ENCODE results near the gene MEOX1.

MEOX1 gene

DNA sequence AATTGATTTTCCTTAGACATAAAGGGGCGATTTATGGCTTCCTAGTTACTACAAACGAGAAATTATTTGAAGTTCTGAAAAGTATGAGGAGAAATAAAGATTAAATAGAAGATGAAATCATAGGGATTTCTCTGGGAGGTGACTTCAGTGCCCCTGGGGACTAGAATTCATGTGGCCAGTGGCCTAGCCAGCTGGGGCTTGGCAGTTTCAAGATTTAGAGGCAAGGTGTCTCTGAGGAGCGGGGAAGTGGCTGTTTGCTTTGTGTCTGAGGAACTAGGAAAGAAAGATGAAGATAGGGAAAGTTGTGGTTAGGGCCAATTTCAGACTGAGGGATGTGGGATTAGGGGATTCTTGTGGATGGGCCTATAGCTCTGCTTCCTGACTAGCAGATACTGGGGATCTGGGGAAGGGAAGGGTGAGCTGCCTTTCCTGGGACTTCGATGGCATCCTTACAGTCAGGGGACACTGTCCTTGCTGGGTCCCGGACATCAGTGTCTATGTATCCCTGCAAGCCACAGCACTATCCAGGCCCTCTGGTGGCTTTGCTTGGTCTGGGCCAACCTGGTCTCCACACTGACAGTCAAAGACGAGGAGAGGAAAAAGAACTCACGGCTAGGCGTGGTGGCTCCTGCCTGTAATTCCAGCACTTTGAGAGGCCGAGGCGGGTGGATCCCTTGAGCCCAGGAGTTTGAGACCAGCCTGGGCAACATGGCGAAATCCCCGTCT is 22.4 kb upstream of the MEOX1 start:
- in situ Hi-C loops (cut with MboI; ENCODE audit: low sequenced_read_pairs): no loop called here

DNA sequence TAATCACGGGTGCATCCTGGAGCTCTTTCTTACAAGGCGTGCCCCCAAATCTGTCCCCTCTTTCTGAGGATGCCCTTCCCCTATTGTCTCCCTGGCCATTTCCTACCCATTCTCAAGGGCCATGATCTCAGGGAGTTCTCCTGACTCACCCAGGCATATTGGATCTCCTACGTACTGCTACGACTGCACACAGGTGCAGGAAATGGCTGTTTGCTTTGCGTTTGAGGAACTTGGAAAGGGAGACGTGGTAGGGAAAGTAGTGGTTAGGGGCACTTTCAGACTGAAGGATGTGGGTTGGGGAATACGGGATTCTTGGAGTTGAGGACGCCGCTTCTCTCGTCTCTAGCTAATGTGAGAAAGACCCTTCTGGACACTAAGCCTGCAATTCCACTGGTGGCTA is 18.7 kb upstream of the MEOX1 start:
- in situ Hi-C loops (cut with MboI; ENCODE audit: low sequenced_read_pairs): no loop called here

DNA sequence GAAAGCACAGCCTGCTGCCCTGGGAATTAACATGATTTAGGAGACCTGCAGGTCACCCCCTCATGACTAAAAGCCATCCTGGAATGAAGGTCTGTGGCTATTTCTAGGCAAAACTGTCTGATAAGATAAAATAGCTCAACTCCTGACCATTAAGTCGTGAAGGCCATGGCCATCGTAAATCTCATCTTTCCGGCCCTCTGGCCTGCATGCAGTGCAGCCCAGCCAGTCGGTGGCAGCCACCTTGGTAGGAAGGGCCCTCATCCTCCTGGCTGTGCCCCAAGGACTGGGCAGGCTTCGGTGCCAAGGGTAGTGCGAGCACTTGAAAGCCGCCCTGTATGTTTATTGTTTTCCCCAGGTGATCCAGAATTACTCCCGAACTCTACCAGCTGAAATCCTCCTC is 18.2 kb upstream of the MEOX1 start:
- in situ Hi-C loops (cut with MboI; ENCODE audit: low sequenced_read_pairs): no loop called here

DNA sequence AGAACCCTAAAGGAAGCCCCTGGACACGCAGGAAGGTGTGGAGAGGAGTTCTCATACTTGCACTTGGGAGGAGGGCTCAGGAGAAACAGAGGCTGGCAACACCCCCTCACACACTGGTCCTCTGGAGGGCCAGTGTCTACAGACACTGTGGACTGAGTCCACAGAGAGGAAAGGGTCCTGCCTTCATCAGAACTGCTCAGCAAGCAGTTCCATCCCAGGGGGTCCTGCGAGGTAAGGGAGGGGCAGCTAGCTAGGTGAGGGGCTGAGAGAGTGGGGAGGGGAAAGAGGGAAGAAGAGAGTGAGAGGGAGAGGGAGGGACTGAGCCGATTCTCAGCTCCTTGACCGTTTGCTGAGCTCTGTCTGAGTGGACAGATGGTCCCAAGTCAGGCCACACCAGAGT is 17.7 kb upstream of the MEOX1 start:
- in situ Hi-C loops (cut with MboI; ENCODE audit: low sequenced_read_pairs): no loop called here

DNA sequence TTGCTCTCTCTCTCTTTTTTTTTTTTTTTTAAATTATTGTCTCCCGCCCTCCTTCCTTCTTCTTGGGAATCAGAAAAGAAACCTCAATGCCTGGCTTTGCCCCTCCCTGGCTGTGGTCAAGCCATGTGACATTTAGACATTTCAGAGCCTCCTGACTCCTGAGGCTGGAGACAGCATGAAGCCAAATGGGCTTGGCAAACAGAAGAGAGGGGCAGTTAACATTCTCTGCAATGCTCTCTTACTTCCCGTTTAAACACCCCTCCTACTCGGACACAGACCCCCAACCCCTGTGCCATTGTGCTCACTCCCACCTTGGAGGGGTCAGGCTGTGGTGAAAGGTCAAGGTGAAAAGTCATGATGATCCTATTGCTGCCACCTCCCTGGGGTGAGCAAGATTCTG is 14.7 kb upstream of the MEOX1 start:
- in situ Hi-C loops (cut with MboI; ENCODE audit: low sequenced_read_pairs): no loop called here

DNA sequence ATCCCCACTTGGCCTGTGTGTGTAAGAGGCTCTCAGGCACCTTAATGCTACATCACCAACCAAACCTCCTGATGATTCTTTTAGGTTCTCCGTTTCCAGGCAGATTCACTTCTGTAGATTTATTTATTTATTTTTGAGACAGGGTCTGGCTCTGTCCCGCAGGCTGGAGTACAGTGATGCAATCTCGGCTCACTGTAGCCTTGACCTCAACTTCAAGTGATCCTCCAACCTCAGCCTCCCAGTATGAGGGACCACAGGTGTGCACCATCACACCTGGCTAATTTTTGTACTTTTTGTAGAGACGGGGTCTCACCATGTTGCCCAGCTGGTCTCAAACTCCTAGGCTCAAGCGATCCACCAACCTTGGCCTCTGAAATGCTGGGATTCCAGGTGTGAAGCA is 12.7 kb upstream of the MEOX1 start:
- in situ Hi-C loops (cut with MboI; ENCODE audit: low sequenced_read_pairs): no loop called here

DNA sequence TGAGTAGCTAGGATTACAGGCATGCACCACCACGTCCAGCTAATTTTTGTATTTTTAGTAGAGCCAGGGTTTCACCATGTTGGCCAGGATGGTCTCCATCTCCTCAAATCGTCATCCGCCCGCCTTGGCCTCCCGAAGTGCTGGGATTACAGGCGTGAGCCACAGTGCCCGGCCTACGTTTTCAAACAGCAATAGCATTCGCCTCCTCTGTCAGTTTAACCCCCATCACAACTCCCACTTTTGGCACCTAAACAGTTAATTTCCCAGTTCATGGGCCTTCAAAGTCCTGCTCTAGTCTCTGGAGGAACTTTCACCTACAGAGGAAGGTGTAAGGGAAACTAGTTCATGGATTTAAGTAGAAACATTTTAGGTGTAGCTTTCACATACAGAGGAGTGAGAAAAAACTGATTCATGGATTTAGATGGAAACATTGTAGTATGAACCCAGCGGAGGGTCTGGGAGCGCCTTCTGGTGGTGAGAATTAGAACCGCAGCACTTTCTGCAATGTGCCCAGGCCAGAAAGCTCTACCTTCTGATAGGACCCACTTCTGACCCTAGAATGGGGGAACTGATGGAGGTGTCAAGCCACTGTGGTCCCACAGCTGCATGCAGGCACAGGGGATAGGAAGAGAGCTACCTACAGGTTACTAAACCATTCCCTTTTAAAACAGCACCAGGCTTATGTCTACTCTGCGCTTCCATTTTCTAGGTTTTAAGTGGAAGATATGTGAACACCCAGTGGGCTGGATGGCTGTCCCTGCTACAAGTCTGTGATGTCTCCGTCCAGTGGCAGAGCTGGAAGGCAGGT is 12.0 kb upstream of the MEOX1 start:
- in situ Hi-C loops (cut with MboI; ENCODE audit: low sequenced_read_pairs): no loop called here

DNA sequence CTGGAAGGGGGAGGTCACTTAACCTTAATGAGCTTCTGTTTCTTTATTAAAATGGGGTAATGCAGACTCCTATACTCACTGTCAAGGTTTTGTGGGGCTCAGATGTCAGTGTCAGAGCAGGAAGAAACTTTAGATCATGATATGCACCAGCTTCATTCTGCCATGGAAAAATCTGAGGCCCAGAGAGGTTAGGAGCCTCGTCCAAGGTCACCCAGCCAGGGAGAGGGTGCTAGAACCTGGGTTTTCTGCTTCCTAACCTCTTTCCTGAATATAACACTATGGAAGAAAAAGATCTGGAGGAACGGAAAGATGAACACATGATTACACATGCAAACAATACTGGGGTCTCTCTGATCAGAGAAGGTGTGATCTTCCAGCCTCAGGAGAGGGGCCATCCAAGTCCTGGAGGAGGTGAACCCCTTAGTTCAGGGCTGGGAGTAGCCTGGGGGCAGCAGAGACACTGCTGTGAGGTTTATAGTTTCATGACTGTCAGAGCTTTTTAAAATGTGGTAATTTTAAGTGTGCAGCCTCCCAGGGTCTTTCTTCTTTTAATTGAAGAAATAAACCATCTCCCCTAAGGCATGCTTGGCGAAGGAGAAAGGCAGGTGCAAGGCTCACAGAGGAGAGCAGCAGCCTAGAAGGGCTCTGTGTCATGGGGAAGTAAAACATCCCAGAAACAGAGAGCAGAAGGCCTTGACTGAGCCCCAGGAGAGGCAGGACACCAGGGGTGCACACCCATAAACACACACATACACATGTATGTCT is 10.2 kb upstream of the MEOX1 start:
- in situ Hi-C loops (cut with MboI; ENCODE audit: low sequenced_read_pairs): no loop called here

DNA sequence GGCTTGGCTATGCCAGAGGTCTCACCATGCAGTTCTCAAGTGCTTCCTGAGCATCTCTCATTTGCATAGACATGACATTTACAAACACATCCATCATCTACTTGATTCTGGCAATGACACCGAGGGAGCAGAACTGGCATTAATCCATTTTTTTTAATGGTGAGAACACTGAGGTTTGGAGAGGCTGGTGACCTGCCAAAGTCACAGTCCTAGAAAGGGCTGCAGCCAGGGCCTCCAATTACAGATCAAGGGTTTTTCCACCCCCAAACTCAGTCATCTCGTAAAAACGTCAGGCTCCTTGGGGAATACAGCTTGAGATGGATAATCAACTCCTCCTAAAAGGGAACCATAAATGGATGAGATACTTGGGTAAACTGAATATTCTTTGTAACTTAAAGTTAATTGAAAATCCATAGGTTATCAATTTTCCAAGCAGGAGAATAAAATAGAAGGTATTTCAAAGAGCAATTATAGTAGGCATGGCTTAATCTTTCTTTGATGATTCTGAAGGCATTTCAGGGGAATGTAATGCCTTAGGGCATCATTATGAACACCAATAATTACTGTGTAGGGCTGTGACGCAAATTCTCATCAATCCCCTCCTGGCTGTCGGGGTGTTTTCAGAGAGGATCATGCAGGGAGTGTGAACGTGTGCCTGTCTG is 9.4 kb upstream of the MEOX1 start:
- in situ Hi-C loops (cut with MboI; ENCODE audit: low sequenced_read_pairs): no loop called here

DNA sequence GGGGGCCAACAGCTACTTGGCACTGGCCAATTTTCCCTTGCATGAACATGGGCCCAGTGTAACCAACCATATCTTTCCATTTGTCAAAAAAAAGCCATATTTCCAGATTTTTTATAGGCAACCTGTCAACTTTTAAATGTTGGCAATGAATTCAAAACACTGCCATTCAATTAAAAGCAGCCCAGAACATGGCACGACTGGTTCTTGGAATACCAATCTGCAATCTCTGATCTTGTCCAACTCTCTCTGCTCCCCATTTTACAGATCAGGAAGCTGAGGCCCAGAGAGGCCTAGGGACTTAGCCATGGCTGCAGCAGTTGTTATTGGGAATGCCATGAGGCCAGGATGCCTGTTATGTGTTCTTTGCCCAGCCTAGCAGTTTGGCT is 8.9 kb upstream of the MEOX1 start:
- in situ Hi-C loops (cut with MboI; ENCODE audit: low sequenced_read_pairs): no loop called here

DNA sequence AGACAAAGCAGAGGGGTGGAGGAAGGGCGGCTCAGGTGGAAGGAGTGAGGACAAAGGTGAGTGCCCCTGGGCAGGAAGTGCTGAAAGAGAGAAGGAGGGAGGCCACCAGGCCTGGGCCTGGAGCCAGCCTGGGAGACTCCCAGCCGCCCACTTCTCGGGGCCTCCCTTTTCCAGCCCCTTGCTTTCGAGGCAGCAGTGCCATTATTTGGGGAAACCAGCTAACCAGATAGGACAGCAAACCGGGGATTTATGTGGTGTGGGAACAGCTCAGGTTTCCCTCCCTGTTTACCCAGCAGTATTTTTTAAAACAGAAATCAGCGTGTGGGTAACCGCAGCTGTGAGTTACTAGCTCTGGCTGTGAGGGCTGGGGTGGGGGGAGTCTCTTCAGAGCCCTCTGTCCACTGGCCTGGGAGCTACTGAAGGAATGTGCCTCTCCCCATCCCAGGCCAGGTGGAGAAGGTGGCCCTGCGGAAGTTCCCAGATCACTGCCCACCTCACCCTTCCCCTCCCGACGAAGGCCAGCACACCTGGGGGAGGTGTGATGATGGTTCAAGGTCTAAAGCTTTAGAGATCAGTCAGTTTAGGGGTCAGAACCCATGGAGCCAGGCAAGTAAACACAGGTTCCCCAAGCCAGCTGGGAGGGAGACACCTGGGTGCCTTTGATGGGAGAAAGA is 8.4 kb upstream of the MEOX1 start:
- in situ Hi-C loops (cut with MboI; ENCODE audit: low sequenced_read_pairs): no loop called here

DNA sequence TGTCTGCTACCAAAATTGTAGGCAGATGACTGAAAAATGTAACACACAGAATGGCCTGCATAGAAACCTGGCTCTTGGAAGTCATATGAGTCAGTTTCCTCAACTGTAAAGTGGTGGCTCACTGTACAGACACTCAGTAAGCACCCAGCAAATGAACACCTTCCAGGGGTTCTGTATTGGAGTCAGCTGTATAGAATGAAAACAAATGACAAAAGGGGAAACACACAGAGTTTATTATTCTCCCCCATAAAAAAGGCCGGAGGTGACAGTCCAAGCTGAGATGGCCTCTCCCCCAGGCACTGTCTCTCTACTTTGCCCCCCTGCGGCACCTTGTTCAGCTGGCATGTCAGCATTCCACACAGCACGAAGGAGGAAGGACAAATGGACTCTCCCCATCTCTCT is 6.2 kb upstream of the MEOX1 start:
- in situ Hi-C loops (cut with MboI; ENCODE audit: low sequenced_read_pairs): no loop called here

DNA sequence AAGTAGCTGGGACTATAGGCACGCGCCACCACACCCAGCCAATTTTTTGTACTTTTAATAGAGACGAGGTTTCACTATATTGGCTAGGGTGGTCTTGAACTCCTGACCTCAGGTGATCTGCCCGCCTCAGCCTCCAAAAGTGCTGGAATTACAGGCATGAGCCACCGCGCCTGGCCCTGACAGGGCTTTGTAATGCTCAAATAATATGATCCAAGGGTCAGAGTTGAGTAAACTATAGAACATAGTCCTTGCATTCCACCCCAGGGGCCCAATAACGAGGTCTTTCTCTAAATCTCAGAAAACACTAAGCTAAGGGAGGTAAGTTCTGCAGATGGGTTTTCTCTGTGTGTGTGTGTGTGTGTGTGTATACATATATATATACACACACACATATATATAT is 5.8 kb upstream of the MEOX1 start:
- in situ Hi-C loops (cut with MboI; ENCODE audit: low sequenced_read_pairs): no loop called here

DNA sequence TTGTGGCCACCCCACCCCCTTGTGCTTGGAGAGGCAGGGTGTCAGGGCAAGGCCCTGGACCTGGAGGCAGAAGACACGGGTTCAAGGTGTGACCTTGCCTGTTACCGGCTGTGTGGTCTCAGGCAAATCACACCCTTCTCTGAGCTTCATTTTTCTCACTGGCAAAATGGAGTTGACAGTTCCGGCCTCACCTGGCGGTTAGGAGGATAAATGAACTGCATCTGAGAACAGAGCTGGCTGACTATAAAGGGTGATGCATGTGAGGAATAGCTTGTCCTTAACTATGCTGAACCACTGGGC is 4.2 kb upstream of the MEOX1 start:
- in situ Hi-C loops (cut with MboI; ENCODE audit: low sequenced_read_pairs): no loop called here

DNA sequence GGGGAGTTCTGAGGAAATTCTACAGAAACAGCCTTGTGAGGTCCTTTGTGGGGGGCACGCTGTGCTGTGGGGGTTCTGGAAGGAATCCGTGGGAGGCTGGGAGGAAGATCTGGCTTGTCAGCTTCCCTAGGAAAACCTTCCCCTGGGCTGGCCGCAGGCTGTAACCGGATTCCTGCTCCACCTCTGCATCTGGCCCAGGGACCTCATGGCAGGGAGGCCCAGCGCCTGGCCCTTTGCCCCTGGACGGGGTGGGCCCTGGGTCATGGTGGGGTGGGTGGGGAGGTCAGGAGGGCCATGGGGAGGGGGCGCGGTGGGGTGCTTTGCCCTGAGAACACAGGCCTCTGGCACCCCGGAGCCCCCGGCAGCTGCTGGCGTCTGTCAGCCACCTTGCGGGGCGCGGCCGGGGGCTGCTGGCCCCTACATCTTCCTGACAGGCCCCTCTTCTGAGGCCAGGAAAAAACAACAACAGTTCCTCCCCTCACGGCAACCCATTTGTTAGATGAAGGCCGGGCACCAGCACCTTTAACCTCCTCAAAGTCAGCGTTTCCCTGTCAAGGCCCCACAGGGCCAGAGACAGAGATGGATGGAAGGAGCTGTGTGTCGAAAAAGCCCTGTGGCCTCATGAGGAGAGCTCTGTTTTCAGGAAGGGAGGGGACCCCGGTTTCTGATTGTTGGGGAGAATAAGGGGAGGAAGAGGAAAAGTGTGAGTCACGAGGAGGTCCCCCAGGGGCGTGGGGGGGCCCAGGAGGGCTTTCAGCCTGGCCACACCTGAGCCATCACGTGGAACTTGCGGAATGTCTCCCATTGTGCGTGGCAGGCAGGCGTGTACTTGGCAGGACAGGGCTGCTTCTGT is 3.6 kb upstream of the MEOX1 start:
- in situ Hi-C loops (cut with MboI; ENCODE audit: low sequenced_read_pairs): no loop called here

DNA sequence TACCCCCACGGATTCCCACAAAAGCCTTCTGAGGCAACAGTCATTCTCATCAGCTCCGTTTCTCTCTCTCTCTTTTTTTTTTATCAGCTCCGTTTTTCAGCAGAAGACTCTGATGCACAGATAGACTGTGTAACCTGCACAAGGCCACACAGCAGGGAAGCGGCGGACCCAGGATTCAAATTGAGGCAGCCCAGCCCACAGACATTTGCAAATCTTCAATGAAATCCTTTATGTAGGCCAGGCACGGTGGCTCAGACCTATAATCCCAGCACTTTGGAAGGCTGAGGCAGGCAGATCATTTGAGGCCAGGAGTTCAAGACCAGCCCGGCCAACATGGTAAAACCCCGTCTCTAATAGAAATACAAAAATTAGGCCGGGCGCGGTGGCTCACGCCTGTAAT is 2.4 kb upstream of the MEOX1 start:
- in situ Hi-C loops (cut with MboI; ENCODE audit: low sequenced_read_pairs): no loop called here

DNA sequence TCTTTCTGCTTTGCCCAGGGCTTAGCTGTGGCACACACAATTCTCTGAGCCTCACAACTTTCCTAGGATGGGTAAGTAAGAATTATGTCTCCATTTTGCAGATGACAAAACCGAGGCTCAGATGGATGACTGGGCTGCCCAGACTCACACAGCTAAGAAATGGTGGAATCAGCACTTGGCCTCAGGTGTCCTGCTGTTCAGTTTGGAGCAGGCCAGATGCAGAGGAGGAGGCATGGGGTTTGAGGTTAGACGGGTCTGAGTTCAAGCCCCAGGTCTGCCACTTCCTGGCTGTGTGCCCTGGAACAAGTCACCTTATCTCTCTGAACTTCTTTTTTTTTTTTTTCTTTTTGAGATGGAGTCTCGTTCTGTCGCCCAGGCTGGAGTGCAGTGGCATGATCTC is 1.7 kb upstream of the MEOX1 start:
- in situ Hi-C loops (cut with MboI; ENCODE audit: low sequenced_read_pairs): no loop called here

DNA sequence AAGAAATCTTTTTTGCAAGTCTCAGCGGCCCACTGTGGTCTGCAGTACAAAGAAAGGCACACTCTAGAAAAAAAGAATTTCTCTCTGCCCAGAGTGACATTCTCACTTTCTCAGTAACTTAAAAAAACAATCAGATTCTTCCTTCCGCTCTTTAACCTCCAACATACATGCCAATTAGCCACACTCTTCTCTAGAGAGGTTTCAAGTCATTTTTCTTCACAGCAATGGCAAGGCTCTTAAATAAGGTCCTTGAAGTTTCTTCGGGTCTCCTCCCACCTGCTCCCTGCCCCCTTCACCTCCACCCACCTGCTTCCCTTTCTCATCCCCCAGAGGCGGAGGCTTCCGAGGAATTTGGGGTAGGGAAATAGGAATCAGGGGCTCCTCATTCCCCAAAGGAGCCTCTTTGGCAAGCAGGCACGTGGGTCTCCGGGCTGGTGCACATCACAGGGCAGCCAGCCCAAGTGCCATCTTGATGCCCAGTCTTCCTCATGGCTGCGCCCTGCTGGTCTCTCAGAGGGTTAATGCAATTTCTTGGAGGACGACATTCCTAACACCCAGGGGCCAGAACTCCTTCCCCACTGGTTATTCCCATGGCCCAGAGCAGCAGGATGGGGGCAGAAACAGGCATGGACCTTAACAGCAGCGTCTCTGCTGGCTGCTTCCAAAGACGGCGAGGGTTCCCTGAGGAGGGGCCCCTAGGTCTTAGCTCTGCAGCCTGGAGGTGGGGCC is 855 bp upstream of the MEOX1 start:
- in situ Hi-C loops (cut with MboI; ENCODE audit: low sequenced_read_pairs): no loop called here

DNA sequence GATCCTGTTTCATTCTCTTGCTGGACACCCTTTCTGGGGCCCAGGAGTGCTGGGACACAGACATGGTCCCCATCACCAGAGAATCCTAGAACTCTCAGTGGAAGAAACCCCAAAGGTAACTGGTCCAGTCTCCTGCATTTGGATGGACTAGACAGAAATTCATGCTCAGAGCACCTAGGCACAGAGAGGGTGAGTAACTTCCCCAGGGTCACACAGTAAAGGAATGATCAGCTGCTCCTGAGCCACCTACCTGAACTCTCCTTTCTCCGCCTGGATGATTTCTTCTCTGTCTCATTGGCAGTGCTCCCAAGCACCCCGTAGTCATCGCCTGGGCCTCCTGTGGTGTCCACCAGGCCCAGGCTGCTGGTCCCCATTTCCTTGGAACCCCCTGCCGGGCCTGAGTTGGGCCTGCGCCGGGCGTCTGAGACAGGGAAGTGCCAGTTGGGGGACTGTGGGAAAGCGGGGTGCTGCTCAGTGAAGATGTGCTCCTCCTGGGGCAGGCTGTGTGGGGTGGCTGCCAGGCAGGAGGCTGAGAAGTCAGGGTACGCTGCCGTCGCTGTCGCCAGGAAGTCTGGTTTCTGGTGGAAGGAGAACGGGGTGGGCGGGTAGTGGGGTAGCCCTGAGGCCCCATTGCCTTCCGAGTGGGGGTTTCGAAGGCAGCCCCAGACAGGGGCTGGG is 767 bp downstream of the MEOX1 start:
- in situ Hi-C loops (cut with MboI; ENCODE audit: low sequenced_read_pairs): no loop called here

Measured in hTERT RPE-1 (cell line).